H1 (cell line): Measurements from ENCODE around the gene PKD1. TPM values are rescaled to one million over a fixed set of nuclear protein-coding genes. Genes with fewer than 3 reads are reported as not detected.

Experiments used
- EGR1 ChIP-seq: IDR thresholded peaks from 2 replicates; pipeline ENCODE4 v1.6.1; 2011; ENCODE audit warnings: low read depth, low read length, borderline replicate concordance
- SAP30 ChIP-seq: fragments of 300-600 bp; sonication (generic); IDR thresholded peaks from 2 replicates; pipeline ENCODE4 v1.7.1; 2012; ENCODE audit warnings: low read length, moderate library complexity, mild to moderate bottlenecking, inconsistent platforms; ENCODE audit not compliant: insufficient read depth, insufficient replicate concordance
- polyA plus RNA-seq, 7 experiments: library from polyadenylated mRNA; depleted of rRNA in 3 of 7; stranded (reverse) in 5 of 7; unstranded in 2 of 7; fragments of >200 nt in 5 of 7; fragments of 200-250 nt in 2 of 7; gene quantifications; 1 replicate in 5 of 7; 2 replicates in 1 of 7; 4 replicates in 1 of 7; pipeline versions ENCODE4 v1.2.1 to v1.2.3, GENCODE V29; 2011 to 2013; ENCODE audit warnings: missing spikeins in 2 of 7, mixed read lengths in 2 of 7
- total RNA-seq: library from RNA; stranded (reverse); fragmentation: NEBNext Ultra II Directional; extraction: Animal tissue kit (Norgen Biotek cat#: 25700); gene quantifications from 2 replicates; pipeline ENCODE4 v1.2.1, GENCODE V29; 2021

Gene PKD1
- total and polyA plus RNA-seq, 2 of the 8 experiments (the other 6 are each of a cell fraction or from before 2014, with no cell fraction given), result 40.6 to 52.7 TPM

DNA sequence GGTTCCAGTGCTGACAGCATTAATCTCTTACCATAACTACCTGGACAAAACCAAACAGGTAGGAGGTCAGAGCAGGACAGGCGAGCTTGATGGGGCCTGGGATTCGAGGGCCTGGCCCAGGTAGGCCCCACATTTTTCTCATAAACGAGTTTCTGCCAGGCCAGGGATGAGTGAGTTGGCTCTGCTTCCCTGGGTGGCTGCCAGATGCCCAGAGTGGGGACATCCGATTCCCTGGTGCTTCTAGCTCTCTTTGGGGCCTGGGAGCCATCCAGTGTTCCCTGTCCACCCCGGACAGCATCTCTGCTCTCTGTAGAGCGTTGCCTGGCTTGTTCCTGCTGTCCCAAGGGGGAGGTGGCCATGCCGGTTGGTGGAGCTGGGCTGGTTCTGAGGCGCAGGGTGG lies 62.8 kb downstream of the PKD1 start (continued):
- no peak for TF ChIP-seq SAP30
- TF ChIP-seq EGR1, result no peak
- TF ChIP-seq, all 59 proteins: peak for 0
